GM06990 (cell line): ENCODE measurements around the gene ST8SIA2.

Experiments
- DNase-seq: peaks from one replicate; pipeline ENCODE4 v3.0.0-alpha.2; 2011; ENCODE audit not compliant: insufficient read length; ENCODE audit errors: extremely low read depth
- H3K27me3 ChIP-seq: replicated peaks from 2 replicates; pipeline ENCODE4 v1.6.0; 2011; ENCODE audit warnings: low read length; ENCODE audit not compliant: control insufficient read depth, insufficient read depth
- H3K36me3 ChIP-seq: 2 replicates; pipeline ENCODE4 v1.5.1; 2011; ENCODE audit warnings: low read length; ENCODE audit not compliant: control insufficient read depth, insufficient read depth
- H3K4me3 ChIP-seq: replicated peaks from 2 replicates; pipeline ENCODE4 v1.5.1; 2011; ENCODE audit warnings: low read depth, mild to moderate bottlenecking, control low read depth, low read length
- TF ChIP-seq, protein P1 (sequence below): IDR thresholded peaks from 2 replicates; pipeline ENCODE4 v1.5.1; 2011; ENCODE audit warnings: low read length, control low read depth, mild to moderate bottlenecking, inconsistent platforms; ENCODE audit not compliant: insufficient read depth, poor library complexity, severe bottlenecking

Gene ST8SIA2

GRCh38 chr15:92453607-92454006, 59.9 kb downstream of the ST8SIA2 start:
- Histone ChIP-seq H3K4me3 (no peak overlapping the region), H3K36me3 (no peaks in the 10 kb centered on the region), H3K27me3 (peaks cover 1% of the 10 kb centered on the region)
- DNase-seq: no peak
- TF ChIP-seq, protein P1, sequence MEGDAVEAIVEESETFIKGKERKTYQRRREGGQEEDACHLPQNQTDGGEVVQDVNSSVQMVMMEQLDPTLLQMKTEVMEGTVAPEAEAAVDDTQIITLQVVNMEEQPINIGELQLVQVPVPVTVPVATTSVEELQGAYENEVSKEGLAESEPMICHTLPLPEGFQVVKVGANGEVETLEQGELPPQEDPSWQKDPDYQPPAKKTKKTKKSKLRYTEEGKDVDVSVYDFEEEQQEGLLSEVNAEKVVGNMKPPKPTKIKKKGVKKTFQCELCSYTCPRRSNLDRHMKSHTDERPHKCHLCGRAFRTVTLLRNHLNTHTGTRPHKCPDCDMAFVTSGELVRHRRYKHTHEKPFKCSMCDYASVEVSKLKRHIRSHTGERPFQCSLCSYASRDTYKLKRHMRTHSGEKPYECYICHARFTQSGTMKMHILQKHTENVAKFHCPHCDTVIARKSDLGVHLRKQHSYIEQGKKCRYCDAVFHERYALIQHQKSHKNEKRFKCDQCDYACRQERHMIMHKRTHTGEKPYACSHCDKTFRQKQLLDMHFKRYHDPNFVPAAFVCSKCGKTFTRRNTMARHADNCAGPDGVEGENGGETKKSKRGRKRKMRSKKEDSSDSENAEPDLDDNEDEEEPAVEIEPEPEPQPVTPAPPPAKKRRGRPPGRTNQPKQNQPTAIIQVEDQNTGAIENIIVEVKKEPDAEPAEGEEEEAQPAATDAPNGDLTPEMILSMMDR: no peak

DNA sequence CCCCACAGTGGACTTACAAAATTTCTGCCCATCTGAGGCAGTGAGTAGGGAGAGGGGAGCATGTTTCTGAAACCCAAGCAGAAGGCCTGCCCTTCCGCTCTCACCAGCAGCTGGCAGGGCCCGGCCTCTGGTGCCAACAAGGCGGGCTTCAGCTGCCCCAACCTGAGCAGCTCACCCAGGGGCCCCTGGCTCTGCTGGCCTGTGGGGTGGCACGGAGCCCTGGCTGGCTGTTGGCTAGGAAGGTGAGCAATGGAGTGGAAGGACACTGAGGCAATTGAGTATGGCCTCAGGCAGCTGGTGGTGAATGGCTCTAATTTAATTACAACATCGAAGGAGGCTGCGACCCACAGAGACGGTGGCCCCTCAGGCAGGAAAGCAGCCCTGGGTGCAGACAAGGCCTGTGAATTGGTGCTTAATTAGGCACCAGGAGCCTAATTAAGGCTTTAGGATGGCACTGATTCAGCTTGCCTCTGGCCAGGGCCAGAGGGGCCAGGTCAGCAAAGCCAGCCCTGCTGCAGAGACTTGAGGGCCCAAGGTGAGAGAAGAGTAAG, 60.9 kb downstream of the ST8SIA2 start:
- DNase-seq: no peak
- TF ChIP-seq, protein P1: no peak
- Histone ChIP-seq H3K4me3 (no peak overlapping the region), H3K27me3 (peaks cover 1% of the 10 kb centered on the region), H3K36me3 (no peaks in the 10 kb centered on the region)

- H3K27me3 ChIP-seq: peaks cover 1% of the 10 kb centered on the region
- DNase-seq: no peak
- H3K4me3 ChIP-seq: no peak overlapping the region
- TF ChIP-seq, protein P1: no peak
- no peaks in the 10 kb centered on the region for H3K36me3 ChIP-seq
Measured at GRCh38 chr15:92455271-92455670, 61.6 kb downstream of the ST8SIA2 start.

GRCh38 chr15:92457471-92458041, 63.9 kb downstream of the ST8SIA2 start:
- H3K27me3 ChIP-seq: no peaks in the 10 kb centered on the region; the same call in none of the 2 replicates
- no peak overlapping the region for H3K4me3 ChIP-seq
- no peaks in the 10 kb centered on the region for H3K36me3 ChIP-seq
- TF ChIP-seq, protein P1: no peak
- DNase-seq: no peak

DNA sequence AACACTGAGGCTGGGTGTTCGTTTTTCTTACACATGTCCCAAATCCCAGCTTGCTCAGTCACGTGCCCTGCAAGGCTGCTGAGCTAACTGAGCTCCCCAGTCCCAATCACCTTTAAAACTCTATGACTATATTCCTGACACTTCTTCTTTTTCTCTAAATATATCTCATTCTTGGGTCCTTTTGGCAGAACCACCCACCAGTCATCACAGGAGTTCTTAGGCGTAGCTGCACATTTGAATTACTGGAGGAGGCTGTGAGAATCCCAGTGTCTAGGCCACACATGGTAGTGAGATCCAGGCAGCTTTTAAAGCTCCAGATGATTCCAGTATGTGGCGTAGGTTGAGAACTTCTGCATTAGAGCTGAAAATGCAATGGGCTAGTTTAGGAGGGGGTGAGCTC, 66.3 kb downstream of the ST8SIA2 start:
- Histone ChIP-seq H3K27me3 (no peaks in the 10 kb centered on the region; the same call in none of the 2 replicates), H3K4me3 (no peak overlapping the region), H3K36me3 (no peaks in the 10 kb centered on the region)
- TF ChIP-seq, protein P1: no peak
- DNase-seq: no peak
